ENCODE measurements around the gene MBTPS1.

MBTPS1 gene

DNA sequence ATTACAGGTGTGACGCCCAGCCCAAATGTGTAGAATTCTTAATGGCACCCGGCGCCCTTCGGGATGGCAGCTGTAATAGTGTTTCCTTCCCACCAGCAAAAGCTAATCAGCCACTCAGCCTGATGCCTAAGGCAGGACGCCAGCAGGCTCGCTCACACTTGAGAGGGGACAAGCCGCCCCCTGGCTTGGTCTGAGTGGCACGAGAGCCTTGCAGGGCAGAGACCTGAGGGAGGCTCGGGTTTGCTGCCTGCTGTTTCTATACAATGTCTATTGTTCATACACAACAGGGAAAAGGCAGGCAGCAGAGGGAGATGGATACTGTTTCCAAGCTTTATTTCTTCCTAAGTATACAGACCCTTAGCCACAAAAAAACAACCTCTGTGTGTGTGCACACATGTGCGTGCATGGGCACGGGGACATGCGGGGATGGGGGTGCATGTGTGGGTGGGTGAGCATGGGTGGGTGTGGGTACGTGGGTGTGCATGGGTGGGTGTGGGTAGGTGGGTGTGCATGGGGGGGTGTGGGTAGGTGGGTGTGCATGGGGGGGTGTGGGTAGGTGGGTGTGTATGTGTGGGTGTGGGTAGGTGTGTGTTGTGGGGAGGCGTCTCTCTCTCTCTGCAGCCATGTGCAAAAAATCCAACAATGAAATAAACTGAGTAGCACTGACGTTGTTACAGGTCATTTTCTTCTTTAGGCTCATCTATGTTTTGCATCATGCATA is 84.1 kb downstream of the MBTPS1 start:
- DNase-seq: no peak

DNA sequence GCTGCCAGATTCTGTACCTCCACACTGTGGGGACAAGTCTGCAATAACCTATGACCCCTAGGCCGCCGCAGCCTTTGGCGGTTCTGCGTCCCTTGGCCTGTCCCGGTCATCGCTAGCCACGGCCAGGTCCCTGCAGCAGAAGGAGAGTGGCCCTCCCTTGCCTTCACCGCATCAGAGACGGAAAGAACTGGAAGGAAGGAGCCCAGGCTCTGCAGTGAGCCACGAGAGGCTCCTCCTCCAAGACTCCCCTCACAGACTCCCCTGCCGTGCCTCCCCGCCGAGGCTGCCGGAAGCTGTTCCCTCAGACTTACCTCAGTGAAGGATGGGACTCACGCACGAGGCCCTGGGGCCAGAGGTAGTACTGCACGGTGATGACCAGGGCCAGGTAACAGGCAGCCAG is 85.2 kb downstream of the MBTPS1 start:
- no peak for DNase-seq

DNA sequence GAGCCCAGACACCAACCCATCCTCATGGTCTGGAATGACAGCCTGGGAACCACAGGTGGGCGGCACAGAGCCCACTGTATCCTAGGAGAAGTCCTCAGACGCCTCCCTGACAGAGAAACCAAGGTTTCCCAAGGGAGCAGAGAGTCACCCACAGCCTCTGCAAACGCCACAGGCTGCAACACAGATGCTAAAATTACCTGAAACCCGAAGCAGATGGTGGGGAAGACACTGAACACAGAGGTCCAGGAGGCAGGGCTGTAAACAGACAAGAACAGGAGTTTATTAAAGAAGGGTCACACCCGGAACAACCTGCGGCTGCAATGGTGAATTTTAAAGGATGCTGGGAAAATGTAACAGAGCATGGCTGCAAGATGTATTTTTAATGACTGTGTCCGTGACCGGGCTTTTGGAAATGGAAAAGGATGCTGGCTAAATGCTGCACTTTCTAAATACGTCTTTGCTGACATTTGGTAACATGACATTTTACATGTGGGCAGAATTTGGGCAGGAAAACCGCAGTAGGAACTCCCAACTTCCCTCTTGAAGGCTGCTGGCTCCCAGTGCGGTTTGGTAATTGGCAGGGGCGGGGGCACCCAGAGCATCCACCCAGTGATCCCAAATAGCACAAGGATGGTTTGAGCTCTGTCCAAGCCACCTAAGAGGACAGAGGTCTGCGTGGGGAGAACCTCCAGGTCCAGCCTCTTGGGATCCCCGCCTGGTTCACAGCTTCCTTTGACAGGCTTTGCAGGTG is 87.3 kb downstream of the MBTPS1 start:
- DNase-seq: no peak

DNA sequence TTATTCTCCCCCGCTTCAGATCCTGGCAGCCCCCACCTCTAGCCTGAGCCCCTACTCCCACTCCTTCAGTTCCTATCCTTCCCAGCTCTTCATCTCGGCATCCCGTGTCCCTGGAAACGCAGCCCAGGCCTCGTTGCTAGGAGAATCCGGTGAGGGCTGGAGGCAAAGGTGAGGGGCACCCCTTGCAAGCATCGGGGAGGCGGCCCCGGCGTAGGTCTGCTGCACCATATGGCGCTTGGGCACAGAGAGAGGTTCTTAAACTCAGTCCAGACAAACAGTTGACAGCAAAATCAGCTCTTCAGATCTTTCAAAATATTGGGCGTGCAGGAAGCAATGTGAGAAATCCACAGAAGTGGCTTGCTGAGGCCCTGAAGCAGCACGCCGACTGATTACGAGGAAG is 89.1 kb downstream of the MBTPS1 start:
- DNase-seq: no peak

DNA sequence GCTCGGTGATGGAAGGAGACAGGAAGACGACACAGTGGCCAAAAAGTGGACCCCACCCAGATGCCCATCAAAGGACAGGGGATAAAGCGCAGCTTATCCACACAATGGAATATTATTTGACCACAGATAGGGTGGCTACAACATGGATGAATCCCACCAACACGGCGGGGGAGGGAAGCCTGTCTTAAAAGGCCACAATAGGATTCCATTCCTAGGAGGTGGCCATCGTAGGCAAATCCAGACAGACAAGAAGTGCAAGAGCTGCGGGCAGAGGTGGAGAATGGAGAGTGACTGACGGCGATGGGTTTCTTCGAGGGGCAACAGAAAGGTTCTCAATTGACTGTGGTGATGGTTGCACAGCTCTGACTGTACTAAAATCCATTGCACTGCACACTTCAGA is 90.1 kb downstream of the MBTPS1 start:
- DNase-seq: no peak

DNA sequence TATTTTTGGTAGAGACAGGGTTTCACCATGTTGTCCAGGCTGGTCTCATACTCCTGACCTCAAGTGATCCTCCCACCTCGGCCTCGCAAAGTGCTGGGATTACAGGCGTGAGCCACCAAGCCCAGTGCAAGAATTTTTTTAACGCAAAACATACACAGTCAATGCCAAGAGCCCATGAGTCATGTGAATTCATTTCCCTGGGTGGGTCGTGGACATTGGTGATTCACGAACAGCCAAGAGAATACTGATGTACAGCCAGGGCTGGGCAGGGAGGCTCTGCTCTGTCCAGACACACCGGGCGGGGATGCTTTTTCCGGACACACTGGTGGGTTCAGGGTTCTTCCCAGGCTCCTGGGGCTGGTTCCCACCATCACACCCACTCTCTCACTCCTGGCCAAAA is 91.9 kb downstream of the MBTPS1 start:
- DNase-seq: no peak

DNA sequence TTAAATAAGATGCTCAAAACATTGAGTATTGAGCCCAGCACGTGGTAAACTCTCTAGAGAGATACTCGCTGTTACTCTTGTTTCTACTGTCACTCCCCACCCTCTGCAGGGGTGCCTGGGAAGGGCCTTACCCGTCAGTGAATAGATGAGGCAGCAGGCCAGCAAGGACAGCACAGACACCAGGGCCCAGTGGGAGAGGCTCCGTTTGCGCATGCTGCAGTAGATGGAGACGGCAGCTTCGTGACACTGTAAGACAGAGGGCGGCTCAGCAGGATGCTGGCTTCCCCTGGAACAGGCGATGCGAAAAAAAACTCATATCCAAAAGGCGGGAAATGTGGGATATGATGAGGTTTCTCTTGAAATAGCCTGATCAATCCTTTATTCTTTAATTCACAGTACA is 94.1 kb downstream of the MBTPS1 start:
- DNase-seq: no peak

DNA sequence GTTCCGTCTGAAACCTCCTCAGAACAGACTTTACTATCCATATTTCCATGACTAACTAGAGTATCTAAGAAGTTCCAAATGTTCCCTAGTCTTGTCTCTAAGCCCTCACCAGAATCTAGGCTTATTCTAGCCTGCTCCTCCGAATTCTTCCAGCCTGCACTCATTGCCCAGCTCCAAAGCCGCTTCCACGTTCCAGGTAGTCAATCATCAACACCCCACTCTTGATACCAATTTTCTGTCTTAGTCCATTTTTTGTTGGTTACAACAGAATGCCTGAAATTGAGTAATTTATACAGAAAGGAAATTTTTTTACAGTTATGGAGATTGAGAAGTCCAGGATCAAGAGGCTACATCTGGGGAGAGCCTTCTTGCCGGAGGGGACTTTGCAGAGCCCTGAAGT is 95.3 kb downstream of the MBTPS1 start:
- no peak for DNase-seq

DNA sequence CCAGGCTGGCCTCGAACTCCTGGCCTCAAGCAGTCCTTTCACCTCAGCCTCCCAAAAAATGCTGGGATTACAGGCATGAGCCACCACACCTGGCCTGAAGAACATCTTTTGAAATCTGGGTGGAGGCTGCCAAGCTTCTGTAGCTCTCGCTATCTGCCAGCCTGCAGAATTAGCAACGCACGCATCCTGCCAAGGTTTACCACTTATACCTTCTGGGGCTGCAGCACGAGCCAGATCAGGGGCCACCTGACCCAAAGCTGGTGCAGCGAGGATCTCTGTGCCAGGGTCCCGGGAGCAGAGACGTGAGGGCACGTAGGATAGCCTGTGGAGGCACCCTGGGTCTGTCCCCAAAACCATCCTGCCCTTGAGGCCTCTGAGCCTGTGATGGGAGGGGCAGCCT is 96.4 kb downstream of the MBTPS1 start:
- DNase-seq: no peak

DNA sequence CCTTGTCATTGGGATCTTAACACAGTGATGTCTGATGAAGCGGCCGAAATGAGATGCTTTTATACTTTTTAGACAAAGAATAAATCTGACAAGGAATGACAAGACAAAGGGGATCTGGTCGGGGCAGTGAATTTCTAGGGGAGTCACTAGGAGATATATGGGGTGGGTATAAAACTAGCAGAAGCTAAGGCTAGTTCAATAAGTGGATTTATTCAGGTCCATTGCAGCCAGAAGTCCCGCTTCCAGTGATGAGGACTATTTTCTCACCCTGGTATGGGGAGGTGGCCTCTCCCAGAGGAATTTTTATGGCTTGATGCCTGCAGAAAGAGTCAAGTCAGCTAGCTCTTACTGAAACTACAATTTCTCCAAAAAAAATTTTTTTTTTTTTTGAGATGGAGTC is 98.0 kb downstream of the MBTPS1 start:
- no peak for DNase-seq

DNA sequence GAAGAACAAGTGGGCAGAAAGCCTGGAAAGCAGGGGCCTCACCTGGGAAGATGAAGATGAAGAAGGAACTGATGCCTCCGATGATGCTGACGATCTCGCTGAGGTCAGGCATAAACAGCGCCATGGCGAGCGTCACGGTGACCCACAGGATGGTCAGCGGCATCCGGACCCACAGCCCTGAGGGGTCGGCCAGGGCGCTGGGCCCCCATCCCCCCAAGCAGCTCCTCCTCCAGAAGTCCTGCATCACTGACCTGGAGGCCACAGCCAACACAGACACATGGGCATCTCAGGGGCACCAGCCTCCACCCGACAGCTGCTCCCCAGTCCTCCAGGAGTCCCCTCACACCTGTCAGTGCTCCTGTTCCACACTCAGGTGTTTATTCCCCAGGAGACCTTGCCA is 100.3 kb downstream of the MBTPS1 start:
- DNase-seq: no peak

DNA sequence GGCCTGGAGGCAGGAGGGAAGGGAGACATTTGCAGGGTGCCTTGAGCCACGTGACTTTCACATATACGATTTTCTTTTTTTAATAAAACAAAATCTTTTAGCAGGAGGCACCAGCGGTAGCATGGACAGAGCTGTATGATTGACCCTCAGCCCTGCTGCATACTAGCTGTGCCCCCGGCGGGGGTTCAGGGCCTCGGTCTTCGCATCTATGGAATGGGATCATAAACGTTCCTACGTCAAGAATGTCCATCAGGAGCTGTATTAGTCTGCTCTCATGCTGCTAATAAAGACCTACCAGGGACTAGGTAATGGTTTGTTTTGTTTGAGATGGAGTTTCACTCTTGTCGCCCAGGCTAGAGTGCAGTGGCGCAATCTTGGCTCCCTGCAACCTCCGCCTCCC is 101.3 kb downstream of the MBTPS1 start:
- no peak for DNase-seq

DNA sequence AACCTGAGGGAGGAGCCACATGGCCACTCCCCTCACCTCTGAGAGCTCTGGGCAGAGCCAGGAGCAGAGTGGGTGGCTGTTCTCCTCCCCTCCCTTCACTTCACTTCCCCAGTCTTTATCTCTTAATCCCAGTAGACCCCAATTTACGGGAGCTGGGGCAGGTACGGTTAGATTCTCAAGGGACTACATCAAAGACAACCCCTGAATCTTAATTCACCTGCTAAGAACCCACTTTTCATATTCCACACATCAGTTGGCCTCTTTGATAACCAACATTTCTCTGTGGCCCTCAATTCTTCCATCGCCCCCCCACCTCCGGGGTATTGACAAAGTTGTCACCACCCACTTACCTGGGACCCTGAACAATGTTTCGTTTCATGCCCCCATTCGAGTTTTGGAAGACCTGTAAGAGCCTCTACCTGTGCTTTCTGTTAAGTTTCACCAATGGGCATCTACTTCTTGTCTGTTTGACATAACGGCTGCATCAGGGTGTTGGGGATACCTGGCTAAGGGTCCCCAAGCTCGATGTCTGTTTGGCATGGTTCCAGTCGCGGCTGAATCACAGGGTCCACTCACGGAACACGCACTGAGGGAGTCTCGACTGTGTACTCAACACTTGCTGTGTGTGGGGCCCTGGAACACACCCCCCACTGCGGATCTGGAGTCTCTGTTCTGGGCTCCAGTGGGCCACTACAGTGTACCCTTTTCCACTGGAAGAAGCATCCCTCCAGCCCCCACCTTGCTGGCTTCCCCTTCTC is 102.0 kb downstream of the MBTPS1 start:
- no peak for DNase-seq

DNA sequence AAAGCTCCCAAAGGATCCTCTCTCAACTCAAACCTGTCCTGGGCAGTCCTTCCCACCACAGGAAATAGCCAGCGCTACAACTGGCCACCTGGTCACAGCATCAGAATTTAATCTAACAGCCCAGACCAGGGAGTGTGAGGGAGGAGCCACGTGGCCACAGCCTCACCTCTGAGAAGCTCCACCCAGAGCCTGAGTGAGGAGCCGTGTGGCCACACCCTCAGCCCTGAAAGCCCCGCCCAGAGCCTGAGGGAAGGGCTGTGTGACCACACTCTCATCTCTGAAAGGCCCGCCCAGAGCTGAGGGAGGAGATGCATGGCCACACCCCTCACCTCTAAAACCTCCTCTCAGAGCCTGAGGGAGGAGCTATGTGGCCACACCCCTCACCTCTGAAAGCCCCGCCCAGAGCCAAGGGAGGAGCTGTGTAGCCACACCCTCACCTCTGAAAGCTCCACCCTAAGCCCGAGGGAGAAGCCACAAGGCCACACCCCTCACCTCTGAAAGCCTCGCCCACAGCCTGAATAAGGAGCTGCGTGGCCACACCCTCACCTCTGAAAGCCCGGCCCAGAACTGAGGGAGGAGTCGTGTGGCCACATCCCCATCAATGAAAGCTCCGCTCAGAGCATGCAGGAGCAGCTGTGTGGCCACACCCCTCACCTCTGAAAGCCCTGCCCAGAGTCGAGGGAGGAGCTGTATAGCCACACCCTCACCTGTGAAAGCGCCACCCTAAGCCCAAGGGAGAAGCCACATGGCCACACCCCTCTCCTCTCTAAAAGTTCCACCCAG is 102.8 kb downstream of the MBTPS1 start:
- DNase-seq: peak; percentile 10 to 12

DNA sequence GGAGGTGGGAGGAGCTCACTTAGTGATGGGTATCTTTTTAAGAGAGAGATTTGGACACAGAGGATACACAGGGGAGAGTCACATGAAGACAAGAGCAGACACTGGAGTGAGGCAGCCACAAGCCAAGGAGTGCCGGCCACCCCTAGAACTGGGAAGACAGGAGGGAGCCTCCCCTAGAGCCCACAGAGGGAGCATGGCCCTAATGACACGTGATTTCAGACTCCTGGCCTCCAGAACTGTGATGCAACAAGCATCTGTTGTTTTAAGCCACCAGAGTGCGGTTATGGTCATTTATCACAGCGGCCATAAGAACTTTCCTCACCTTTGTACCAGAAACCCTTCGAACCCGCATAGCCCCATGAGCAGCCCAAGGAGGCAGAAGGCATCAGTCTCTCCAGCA is 107.5 kb downstream of the MBTPS1 start:
- DNase-seq: no peak

DNA sequence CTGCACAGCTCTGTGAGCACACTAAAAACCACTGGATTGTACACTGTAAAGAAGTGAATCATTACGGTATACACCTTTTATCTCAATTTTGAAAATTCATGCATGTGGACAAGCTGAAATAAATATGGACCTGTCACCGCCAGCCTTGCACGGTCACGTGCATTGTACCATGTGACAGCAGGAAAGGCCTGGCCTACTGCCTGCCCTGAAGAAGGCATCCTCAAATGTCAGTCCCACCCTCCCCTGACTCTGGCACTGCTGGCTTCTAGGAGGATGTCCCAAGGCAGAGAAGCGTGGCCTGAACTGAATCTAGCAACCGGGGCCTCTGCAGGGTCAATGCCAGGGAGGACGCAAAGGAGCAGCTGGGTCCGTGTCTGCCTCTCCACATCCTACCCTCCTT is 108.8 kb downstream of the MBTPS1 start:
- no peak for DNase-seq

DNA sequence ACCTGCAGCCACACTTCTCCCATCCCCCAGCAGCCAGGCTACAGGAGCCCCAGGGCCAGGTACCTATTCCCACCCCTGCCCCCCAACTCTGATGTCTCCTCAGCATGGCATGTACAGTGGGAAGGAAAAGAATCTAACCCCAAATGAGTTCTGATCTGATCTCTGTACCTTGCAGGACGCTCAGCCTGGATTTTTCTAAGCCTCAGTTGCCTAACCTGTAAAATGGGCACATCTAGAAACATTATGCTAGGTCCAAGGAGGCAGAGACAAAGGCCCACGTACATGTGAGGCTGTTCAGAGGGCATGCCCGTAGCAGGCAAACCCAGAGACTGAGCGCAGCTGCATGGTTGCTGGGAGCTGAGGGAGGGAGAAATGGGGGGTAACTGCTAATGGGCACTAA is 109.2 kb downstream of the MBTPS1 start:
- DNase-seq: no peak

DNA sequence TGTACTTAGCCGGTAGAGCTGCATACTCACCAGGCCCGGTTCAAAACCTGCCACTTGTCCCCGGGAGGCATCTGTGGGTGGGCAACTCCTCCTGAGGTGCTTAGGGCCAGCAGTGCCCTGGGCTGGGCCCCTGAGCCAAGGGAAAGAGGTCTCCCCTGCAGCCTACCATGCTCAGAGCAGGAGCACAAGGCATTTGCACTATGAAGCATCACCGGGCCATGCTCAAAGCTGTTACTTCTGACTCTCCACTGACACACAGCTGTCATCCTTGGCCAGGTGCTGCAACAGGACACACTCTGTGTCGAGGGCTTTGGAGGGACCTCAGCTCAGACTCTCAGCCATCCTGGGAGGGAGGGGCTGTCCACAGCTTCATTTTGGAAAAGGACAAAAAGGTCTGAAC is 111.4 kb downstream of the MBTPS1 start:
- DNase-seq: no peak

DNA sequence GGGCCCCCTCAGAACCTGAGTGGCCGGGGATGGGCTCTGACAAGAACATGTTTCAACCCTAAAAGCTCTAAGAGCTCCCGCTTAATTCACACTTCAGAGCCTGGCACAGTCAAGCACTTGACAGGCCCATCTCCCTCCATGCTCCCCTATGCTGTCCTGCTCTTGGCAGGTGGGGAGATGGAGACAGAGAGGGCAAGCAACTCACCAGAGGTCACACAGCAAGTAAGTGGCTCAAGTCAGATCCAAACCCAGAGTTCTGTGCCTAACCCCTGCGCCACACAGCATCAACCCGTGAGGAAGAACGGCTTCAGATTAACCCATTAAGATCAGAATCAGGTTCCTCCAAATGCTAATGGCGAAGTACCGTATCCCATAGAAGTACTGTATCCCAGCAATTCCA is 112.3 kb downstream of the MBTPS1 start:
- no peak for DNase-seq

Measured in activated CD4-positive, alpha-beta T cell treated with anti-CD3 and anti-CD28 coated beads, Interleukin-2, amount 50 U/mL, for 4 hours (primary cell).